GM20431 (cell line): ENCODE data around the gene PARK7.

Experiments used
- in situ Hi-C: fragments of 300-500 bp; cut with MseI, MboI; formaldehyde crosslinking; loops from one replicate; pipeline ENCODE4 v1.15.0; 2020; ENCODE audit warnings: low sequenced_read_pairs; ENCODE audit not compliant: unreplicated experiment

The PARK7 gene

GRCh38 chr1:8033322-8033721 is 71.8 kb downstream of the PARK7 start:
- in situ Hi-C loops, result no loop called here
